Measurements from ENCODE around the gene ZNF445.
"Not testable (repeated sequence)": the region's sequence is repeated elsewhere in the genome, so short reads cannot be mapped to it uniquely, and the experiment has no call there.

ZNF445 gene

GRCh38 chr3:44501971-44502370, 24.5 kb upstream of the ZNF445 start:
- no peak for TF ChIP-seq CTCF (IDR thresholded peaks at IDR 0.05; ENCODE audit: control extremely low read depth, extremely low read depth, low read depth, missing control alignments)
- CTCF ChIA-PET = no interaction called here
- DNase-seq (ENCODE audit: extremely low spot score) = no peak
- POLR2A ChIA-PET = no interaction called here

DNA sequence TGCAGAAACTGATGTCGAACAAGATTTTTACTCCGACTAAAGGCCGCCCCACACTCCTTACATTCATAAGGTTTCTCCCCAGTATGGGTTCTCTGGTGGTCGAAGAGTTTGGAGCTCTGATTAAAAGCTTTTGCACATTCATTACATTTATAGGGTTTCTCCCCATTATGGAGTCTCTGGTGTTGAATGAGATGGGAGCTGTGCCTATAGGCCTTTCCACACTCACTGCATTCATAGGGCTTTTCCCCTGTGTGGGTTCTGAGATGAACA, 22.4 kb upstream of the ZNF445 start:
- POLR2A ChIA-PET; DNase-seq (ENCODE audit: extremely low spot score); CTCF ChIA-PET: not testable (repeated sequence)

DNA sequence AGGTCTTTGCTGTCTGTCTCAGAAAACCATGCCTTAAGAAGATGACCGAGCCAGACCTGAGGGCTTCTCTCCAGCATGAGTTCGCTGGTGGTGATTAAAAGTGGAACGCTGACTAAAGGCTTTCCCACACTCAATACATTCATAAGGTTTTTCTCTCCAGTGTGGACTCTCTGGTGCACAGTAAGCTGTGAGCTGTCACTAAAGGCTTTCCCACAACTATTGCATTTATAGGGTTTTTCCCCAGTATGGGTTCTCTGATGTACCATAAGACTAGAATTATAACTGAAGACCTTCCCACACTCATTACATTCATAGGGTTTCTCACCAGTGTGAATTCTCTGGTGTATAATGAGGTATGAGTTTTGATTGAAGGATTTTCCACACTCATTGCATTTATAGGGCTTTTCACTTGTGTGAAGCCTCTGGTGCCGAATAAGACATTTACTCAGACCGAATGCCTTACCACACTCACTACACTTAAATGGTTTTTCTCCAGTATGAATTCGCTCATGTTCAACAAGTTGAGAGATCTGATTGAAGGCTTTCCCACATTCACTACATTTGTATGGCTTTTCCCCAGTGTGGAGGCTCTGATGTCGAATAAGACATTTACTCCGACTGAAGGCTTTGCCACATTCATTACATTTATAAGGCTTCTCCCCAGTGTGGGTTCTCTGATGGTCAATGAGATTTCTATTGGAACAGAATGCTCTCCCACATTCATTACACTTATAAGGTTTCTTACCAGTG, 21.9 kb upstream of the ZNF445 start:
- POLR2A ChIA-PET = no interaction called here
- CTCF ChIA-PET = interaction anchor here (1.0 kb wide), 1 partner anchor 54 kb away, joined by 3 read pairs; no protein-coding TSS in a partner anchor
- no peak for TF ChIP-seq CTCF (IDR thresholded peaks at IDR 0.05; ENCODE audit: control extremely low read depth, extremely low read depth, low read depth, missing control alignments)
- no peak for DNase-seq (ENCODE audit: extremely low spot score)

DNA sequence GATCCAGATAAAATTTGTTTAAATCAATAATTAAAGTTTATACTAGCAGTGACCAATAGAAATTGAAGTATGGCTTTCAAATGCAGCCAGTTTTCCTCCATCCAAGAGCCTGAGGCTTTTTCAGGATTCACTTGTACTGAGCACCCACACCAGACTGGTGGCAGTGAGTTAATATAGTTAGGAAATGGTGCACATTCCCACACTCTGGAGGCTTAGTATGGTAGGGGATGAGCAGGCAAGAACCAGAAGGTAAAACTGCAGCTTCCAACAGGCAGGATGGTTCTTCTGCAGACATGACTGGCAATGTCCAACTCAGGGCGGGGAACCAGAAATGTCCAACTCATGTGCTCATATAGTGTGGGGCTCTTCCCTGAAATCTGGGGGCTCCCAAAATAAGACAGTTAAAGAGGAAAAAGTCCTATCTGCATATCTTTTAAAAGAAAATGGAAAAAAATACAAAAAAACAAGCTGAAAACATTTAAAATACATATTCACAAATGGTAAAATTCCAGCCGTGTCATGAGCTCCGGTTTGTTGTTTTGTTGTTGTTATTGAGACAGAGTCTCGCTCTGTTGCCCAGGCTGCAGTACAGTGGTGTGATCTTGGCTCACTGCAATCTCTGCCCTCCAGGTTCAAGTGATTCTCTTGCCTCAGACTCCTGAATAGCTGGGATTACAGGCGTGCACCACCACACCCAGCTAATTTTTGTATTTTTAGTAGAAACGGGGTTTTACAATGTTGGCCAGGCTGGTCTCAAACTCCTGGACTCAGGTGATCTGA, 18.4 kb upstream of the ZNF445 start:
- ChIA-PET POLR2A (no interaction called here), CTCF (no interaction called here)
- no peak for DNase-seq (ENCODE audit: extremely low spot score)
- no peak for TF ChIP-seq CTCF (IDR thresholded peaks at IDR 0.05; ENCODE audit: control extremely low read depth, extremely low read depth, low read depth, missing control alignments)

GRCh38 chr3:44492496-44492895, 15.0 kb upstream of the ZNF445 start:
- TF ChIP-seq CTCF (IDR thresholded peaks at IDR 0.05; ENCODE audit: control extremely low read depth, extremely low read depth, low read depth, missing control alignments) = no peak
- ChIA-PET POLR2A (no interaction called here), CTCF (interaction anchor here (1.2 kb wide), 1 partner anchor 40 kb away, joined by 3 read pairs; no protein-coding TSS in a partner anchor)
- DNase-seq (ENCODE audit: extremely low spot score) = no peak

- POLR2A ChIA-PET = no interaction called here
- no peak for TF ChIP-seq CTCF (IDR thresholded peaks at IDR 0.05; ENCODE audit: control extremely low read depth, extremely low read depth, low read depth, missing control alignments)
- no peak for DNase-seq (ENCODE audit: extremely low spot score)
- CTCF ChIA-PET = no interaction called here
These were observed 5.3 kb upstream of the ZNF445 start for GRCh38 chr3:44482721-44483120.

DNA sequence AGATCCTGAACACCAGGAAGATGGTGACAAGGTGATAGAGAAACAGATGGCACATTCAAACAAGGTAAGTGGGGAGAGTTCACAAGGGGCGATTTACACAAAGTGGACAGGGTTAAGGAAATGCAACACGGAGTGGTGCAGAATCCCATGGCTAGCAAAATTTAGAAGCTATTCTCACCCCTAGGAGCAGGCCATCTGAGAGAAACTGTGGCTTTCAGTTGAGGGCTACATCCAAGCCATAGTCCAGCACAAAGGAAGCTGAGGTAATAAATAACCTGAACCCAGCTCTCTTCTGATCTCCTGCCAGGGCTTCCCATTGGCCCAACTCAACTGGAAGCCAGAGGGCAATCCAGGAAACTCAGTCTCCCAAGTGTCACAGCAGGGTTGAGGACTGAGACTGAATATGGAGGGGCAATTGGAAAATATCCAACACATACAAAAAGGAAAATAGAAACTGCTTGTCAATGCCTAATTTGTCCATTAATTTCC, 1.2 kb upstream of the ZNF445 start:
- DNase-seq (ENCODE audit: extremely low spot score) = no peak
- ChIA-PET CTCF (interaction anchor here (1.2 kb wide), 1 partner anchor 9 kb away, joined by 4 read pairs; no protein-coding TSS in a partner anchor), POLR2A (no interaction called here)
- no peak for TF ChIP-seq CTCF (IDR thresholded peaks at IDR 0.05; ENCODE audit: control extremely low read depth, extremely low read depth, low read depth, missing control alignments)
